KMS-11 (cell line): ENCODE results near the gene PLAA.

ENCODE experiments used
- H2AFZ ChIP-seq: fragments of 200-600 bp; sonication (generic); 2 replicates; pipeline ENCODE4 v1.6.1; 2016; ENCODE audit warnings: antibody characterized with exemption, mixed run types, low read depth
- H3K27ac ChIP-seq: fragments of 200-600 bp; sonication (generic); 2 replicates; pipeline ENCODE4 v1.6.1; 2016; ENCODE audit warnings: mild to moderate bottlenecking, mixed run types
- H3K27me3 ChIP-seq: fragments of 200-600 bp; sonication (generic); 2 replicates; pipeline ENCODE4 v1.6.1; 2017; ENCODE audit warnings: mild to moderate bottlenecking, low read depth, mixed run types, moderate library complexity; ENCODE audit not compliant: insufficient read depth
- H3K36me3 ChIP-seq: fragments of 200-600 bp; sonication (generic); 2 replicates; pipeline ENCODE4 v1.6.1; 2017; ENCODE audit warnings: mild to moderate bottlenecking, mixed run types; ENCODE audit not compliant: insufficient read depth
- H3K4me1 ChIP-seq: fragments of 200-600 bp; sonication (generic); 2 replicates; pipeline ENCODE4 v1.6.1; 2016; ENCODE audit warnings: mild to moderate bottlenecking, low read depth, mixed run types; ENCODE audit not compliant: poor library complexity, severe bottlenecking
- H3K4me2 ChIP-seq: fragments of 200-600 bp; sonication (generic); 2 replicates; pipeline ENCODE4 v1.7.0; 2016; ENCODE audit warnings: mild to moderate bottlenecking, mixed run types
- H3K4me3 ChIP-seq: fragments of 200-600 bp; sonication (generic); IDR thresholded peaks from 2 replicates; pipeline ENCODE4 v1.6.1; 2017; ENCODE audit warnings: low read depth, low read length, mixed read lengths; ENCODE audit not compliant: insufficient read depth
- H3K79me2 ChIP-seq: fragments of 200-600 bp; sonication (generic); 2 replicates; pipeline ENCODE4 v1.6.1; 2016; ENCODE audit warnings: low read depth, mixed run types; ENCODE audit not compliant: insufficient read depth
- H3K9ac ChIP-seq: fragments of 200-600 bp; sonication (generic); 2 replicates; pipeline ENCODE4 v1.6.1; 2016; ENCODE audit warnings: mild to moderate bottlenecking, mixed run types
- H4K20me1 ChIP-seq: fragments of 200-600 bp; sonication (generic); 2 replicates; pipeline ENCODE4 v1.6.1; 2016; ENCODE audit warnings: mild to moderate bottlenecking, mixed run types; ENCODE audit not compliant: insufficient read depth
- TF ChIP-seq, protein P1 (sequence below): fragments of 200-600 bp; sonication (generic); conservative IDR thresholded peaks from 2 replicates; pipeline ENCODE4 v1.6.1; 2017; ENCODE audit warnings: low read depth, mild to moderate bottlenecking, antibody characterized with exemption, low read length, moderate library complexity, mixed read lengths

Gene PLAA

DNA sequence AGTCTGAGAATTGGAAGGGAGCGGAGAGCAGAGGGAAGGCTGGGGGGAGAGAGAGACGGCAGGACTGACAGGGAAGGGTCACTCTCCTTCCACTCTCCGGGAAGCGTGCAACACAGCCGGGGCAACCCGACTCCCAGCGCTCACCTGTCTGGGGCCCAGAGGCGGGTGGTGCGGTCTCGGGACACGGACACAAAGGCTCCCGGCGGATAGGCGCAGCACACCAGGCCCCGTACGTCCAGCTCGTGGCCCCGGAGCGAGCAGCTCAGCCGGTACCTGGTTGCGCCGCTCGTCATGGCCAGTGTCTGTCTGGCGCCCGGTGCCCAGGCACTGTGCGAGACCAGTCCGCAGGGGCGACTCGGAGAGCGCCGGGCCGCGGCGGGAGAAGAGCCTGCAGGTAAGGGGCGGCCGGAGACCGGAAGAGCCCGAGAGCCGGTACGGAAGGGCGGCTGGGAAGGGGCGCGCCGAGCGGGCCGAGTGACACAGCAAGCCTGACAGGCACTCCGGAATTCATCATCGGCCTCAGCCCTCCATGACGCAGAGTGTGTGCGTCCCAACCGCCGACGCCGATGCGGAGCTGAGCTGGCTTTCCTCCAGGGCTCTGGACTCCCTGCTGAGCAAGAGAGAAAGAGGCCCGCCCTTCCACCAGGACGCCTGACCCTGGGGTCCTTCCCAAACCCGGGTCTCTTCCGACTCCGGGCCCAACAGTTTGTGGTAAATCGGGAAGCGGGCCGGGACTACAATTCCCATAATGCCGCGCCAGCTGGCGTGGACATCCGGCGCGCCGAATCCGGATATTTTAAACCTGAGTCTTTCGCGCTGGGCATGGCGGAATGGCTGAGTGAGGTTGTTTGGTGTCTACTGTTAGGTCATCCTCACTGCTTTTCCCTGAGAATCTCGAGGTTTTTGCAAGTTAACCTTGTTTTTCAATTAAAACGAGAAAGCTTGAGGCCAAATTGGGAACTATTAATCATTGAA is at the start of gene PLAA:
PLAA (minus strand) TSS at position 490 of the 975 bp plus-strand sequence; CDS start at position 293, 197 bp downstream.
- Histone ChIP-seq H3K4me2 (peak within 1 kb of the TSS; percentile 98), H3K27ac (peak within 1 kb of the TSS; percentile 87), H2AFZ (peak within 1 kb of the TSS; percentile 40), H3K4me1 (peaks cover 32% of the 10 kb centered on the region), H3K79me2 (peaks cover 48% of the 10 kb centered on the region), H4K20me1 (no peaks in the 10 kb centered on the region), H3K27me3 (no peaks in the 10 kb centered on the region), H3K36me3 (no peaks in the 10 kb centered on the region), H3K9ac (peak within 1 kb of the TSS; percentile 91), H3K4me3 (no peak within 1 kb of the TSS)
- TF ChIP-seq, protein P1, sequence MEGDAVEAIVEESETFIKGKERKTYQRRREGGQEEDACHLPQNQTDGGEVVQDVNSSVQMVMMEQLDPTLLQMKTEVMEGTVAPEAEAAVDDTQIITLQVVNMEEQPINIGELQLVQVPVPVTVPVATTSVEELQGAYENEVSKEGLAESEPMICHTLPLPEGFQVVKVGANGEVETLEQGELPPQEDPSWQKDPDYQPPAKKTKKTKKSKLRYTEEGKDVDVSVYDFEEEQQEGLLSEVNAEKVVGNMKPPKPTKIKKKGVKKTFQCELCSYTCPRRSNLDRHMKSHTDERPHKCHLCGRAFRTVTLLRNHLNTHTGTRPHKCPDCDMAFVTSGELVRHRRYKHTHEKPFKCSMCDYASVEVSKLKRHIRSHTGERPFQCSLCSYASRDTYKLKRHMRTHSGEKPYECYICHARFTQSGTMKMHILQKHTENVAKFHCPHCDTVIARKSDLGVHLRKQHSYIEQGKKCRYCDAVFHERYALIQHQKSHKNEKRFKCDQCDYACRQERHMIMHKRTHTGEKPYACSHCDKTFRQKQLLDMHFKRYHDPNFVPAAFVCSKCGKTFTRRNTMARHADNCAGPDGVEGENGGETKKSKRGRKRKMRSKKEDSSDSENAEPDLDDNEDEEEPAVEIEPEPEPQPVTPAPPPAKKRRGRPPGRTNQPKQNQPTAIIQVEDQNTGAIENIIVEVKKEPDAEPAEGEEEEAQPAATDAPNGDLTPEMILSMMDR: no peak

DNA sequence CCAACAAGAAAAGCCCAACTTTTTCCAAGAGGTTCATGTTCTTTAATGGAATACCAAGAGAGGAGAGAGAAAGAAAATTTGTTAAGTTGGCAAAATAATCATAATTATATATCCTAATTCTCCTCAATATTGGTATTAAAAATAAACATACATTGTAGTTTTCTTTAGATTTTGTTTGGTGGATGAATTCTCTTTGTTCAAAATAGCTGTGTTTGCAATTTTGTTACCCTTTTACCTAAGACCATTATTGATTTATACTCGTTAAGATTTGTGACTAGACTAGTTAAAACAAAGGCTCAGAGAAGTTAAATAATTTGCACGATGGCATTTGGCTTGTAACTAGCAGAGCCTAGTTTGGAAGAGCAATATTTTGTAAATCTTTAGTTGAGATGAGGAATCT is 48.8 kb upstream of the PLAA start:
- H3K36me3 ChIP-seq: no peaks in the 10 kb centered on the region
- H3K27ac ChIP-seq: no peak overlapping the region
- H2AFZ ChIP-seq: no peak overlapping the region
- no peak overlapping the region for H3K9ac ChIP-seq
- no peaks in the 10 kb centered on the region for H3K79me2 ChIP-seq
- H3K27me3 ChIP-seq: no peaks in the 10 kb centered on the region
- H3K4me1 ChIP-seq: no peaks in the 10 kb centered on the region
- H3K4me3 ChIP-seq: no peak overlapping the region
- no peak overlapping the region for H3K4me2 ChIP-seq
- H4K20me1 ChIP-seq: no peaks in the 10 kb centered on the region
- TF ChIP-seq, protein P1: no peak

DNA sequence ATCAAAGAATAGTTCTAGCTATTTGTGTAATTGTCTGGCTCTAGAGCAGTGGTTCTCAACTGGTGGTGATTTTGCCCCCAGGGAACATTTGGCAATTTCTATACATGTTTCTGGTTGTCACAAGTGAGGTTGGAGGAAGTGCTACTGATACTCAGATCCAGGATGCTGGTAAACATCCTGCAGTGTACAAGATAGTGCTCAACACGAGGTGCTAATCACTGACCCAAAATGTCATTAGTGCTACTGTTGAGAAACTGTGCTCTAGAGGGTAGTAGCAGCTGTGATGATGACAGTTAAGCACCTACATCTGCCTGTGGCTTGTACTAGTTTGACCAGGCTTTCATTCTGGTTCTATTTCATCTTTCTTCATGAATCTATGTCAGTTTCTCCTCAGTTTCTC is 36.3 kb upstream of the PLAA start:
- no peak overlapping the region for H2AFZ ChIP-seq
- TF ChIP-seq, protein P1: no peak
- H3K9ac ChIP-seq: no peak overlapping the region
- H3K4me3 ChIP-seq: no peak overlapping the region
- no peak overlapping the region for H3K4me2 ChIP-seq
- H3K27me3 ChIP-seq: no peaks in the 10 kb centered on the region
- no peaks in the 10 kb centered on the region for H4K20me1 ChIP-seq
- no peaks in the 10 kb centered on the region for H3K36me3 ChIP-seq
- H3K4me1 ChIP-seq: no peaks in the 10 kb centered on the region
- no peak overlapping the region for H3K27ac ChIP-seq
- no peaks in the 10 kb centered on the region for H3K79me2 ChIP-seq

DNA sequence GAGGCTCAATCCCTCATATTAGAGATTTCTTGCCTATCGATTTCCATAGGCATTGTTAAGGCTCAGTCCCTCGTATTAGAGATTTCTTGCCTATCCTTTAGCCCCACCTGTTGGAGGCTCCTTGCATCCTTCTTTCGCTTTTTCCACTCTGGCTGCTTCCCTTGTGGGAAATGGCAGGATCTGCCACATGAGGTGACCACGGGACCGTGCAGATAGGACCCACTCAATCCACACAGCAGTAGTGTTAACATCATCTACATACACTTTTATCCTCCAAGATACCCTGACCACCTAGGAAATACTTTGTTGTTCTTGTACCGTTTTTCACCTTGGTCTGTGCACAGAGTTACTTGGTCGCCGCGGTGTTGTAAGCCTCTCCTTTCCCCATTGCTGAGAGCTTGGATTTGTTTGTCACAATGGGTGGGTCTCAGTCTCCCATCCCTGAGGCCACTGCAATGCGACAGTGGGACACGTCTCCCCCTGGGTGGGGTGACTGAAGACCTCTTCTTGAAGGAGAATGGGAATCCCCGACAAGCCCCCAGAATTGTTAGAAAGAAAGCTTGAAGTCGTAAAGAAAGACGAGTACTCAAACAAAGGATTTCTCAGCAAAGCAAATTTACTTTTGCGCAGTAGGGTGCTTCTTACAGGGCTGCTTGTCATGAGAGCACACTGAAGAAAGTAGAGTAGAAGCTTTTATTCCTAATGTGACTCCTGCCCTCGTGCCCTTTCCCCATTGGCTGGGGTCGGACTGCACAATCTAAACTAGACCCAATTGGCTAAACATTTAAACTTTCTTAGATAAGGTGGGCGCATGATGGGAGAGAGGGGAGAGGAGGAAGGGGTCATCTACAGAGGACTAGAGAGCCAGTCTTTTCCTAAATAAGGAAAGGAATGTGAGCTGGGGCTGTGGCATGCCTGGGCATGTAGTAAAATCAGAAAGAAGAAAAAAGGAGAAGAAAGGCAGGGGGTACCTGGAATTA is 29.0 kb upstream of the PLAA start:
- H3K36me3 ChIP-seq: no peaks in the 10 kb centered on the region
- no peaks in the 10 kb centered on the region for H3K27me3 ChIP-seq
- H3K27ac ChIP-seq: no peak overlapping the region
- no peaks in the 10 kb centered on the region for H4K20me1 ChIP-seq
- no peaks in the 10 kb centered on the region for H3K4me1 ChIP-seq
- H2AFZ ChIP-seq: no peak overlapping the region
- H3K9ac ChIP-seq: no peak overlapping the region
- no peak overlapping the region for H3K4me3 ChIP-seq
- H3K79me2 ChIP-seq: no peaks in the 10 kb centered on the region
- no peak overlapping the region for H3K4me2 ChIP-seq
- TF ChIP-seq, protein P1: no peak
